ENCODE data around the gene PQBP1. TPM values are rescaled to one million over a fixed set of nuclear protein-coding genes. Genes with fewer than 3 reads are reported as not detected.

Gene PQBP1
- total RNA-seq (89.5 and 89.9 TPM in 2 replicates), polyA plus RNA-seq (128 and 138 TPM in 2 replicates), polyA minus RNA-seq (49.3 and 49.7 TPM in 2 replicates)
- 79.1 TPM for total RNA-seq (2013)

- Histone ChIP-seq H2AFZ (ENCODE audit: insufficient read depth, low read depth, low read length, poor library complexity, severe bottlenecking) (peak within 1 kb of the TSS; percentile 74), H3K79me2 (ENCODE audit: control insufficient read depth, insufficient read depth, low read length) (peaks cover 31% of the 10 kb centered on the region), H3K4me3 (ENCODE audit: control extremely low read depth in 1 of 5, extremely low read depth in 1 of 5, insufficient read depth in 1 of 5, low read depth in 2 of 5, low read length in 4 of 5) (peak within 1 kb of the TSS; percentile 81 to 91 (median 86)), H3K4me1 (ENCODE audit: control insufficient read depth in 2 of 2, insufficient read depth in 2 of 2, low read length in 2 of 2) (peaks cover 12 to 20% of the 10 kb centered on the region in 2 donors), H3K9me3 (ENCODE audit: control extremely low read depth in 1 of 3, control insufficient read depth in 2 of 3, insufficient read depth in 1 of 3, low read length in 2 of 3) (no peaks in the 10 kb centered on the region), H3K4me2 (replicated peaks; ENCODE audit: low read depth, low read length, poor library complexity, severe bottlenecking) (peak within 1 kb of the TSS; percentile 80), H3K27ac (ENCODE audit: low read length in 2 of 2) (peak within 1 kb of the TSS; percentile 93 to 94), H3K36me3 (replicated peaks in 1 of 2; ENCODE audit: control extremely low read depth in 1 of 2, control insufficient read depth in 1 of 2, extremely low read depth in 1 of 2, insufficient read depth in 2 of 2, low read length in 1 of 2) (peaks cover 2 to 16% of the 10 kb centered on the region in 2 experiments), H3K9ac (ENCODE audit: low read length) (peak within 1 kb of the TSS; percentile 93), H3K27me3 (replicated peaks in 1 of 4; ENCODE audit: control extremely low read depth in 1 of 4, control insufficient read depth in 3 of 4, insufficient read depth in 4 of 4, low read length in 3 of 4) (no peaks in the 10 kb centered on the region), H4K20me1 (ENCODE audit: control insufficient read depth, insufficient read depth, low read length, poor library complexity, severe bottlenecking) (peaks cover 8% of the 10 kb centered on the region)
- Mint-ChIP-seq H3K9me3 (ENCODE audit: insufficient read depth) (no peaks in the 10 kb centered on the region), H3K27me3 (no peaks in the 10 kb centered on the region), H3K4me3 (peak within 1 kb of the TSS; percentile 89), H3K27ac (peak within 1 kb of the TSS; percentile 94), H3K4me1 (peaks cover 22% of the 10 kb centered on the region)
- TF ChIP-seq EZH2 (IDR thresholded peaks at IDR 0.05; ENCODE audit: borderline replicate concordance, insufficient read depth, low read depth, low read length, poor library complexity, severe bottlenecking) (no peak), CTCF (IDR thresholded peaks at IDR 0.05) (no peak)
- intact Hi-C loops (cut with micrococcal nuclease), result loop anchor here (1.0 to 10.0 kb wide), 5 partner anchors 14 to 1063 kb away; partner anchors contain the start of genes SLC35A2 and ZNF81
- CTCF ChIA-PET, result interaction anchor here (0.8 to 1.3 kb wide), 5 partner anchors 18 to 249 kb away, joined by 3 to 9 read pairs (median 5); no protein-coding TSS in a partner anchor
- ATAC-seq (ENCODE audit: low read depth) (peak; percentile 88), DNase-seq (peak; percentile 95)
- POLR2A ChIA-PET, result interaction anchor here (0.6 to 1.7 kb wide), 11 partner anchors 9 to 358 kb away, joined by 3 to 15 read pairs (median 4); partner anchors contain the start of genes GRIPAP1, HDAC6, OTUD5 and PIM2
- under 1% methylated on average over 39 of the region's 49 CpGs for WGBS (ENCODE audit: insufficient coverage)
Measured at GRCh38 chrX:48897625-48898306, at the start of gene PQBP1, which contains the start of gene TIMM17B. PQBP1 (plus strand) TSS chrX:48897930; CDS start chrX:48898510, 580 bp downstream. TIMM17B (minus strand) TSS chrX:48897768; CDS start chrX:48897749, 19 bp downstream.

GRCh38 chrX:48848847-48849246 is 48.9 kb upstream of the PQBP1 start:
- Histone ChIP-seq H3K9ac (ENCODE audit: low read length) (no peak overlapping the region), H3K36me3 (replicated peaks in 1 of 2; ENCODE audit: control extremely low read depth in 1 of 2, control insufficient read depth in 1 of 2, extremely low read depth in 1 of 2, insufficient read depth in 2 of 2, low read length in 1 of 2) (no peaks in the 10 kb centered on the region), H3K27me3 (replicated peaks in 1 of 4; ENCODE audit: control extremely low read depth in 1 of 4, control insufficient read depth in 3 of 4, insufficient read depth in 4 of 4, low read length in 3 of 4) (no peaks in the 10 kb centered on the region), H4K20me1 (ENCODE audit: control insufficient read depth, insufficient read depth, low read length, poor library complexity, severe bottlenecking) (no peaks in the 10 kb centered on the region), H3K9me3 (ENCODE audit: control extremely low read depth in 1 of 3, control insufficient read depth in 2 of 3, insufficient read depth in 1 of 3, low read length in 2 of 3) (no peaks in the 10 kb centered on the region), H3K4me2 (replicated peaks; ENCODE audit: low read depth, low read length, poor library complexity, severe bottlenecking) (no peak overlapping the region), H3K4me1 (ENCODE audit: control insufficient read depth in 2 of 2, insufficient read depth in 2 of 2, low read length in 2 of 2) (no peaks in the 10 kb centered on the region), H3K4me3 (ENCODE audit: control extremely low read depth in 1 of 5, extremely low read depth in 1 of 5, insufficient read depth in 1 of 5, low read depth in 2 of 5, low read length in 4 of 5) (no peak overlapping the region), H2AFZ (ENCODE audit: insufficient read depth, low read depth, low read length, poor library complexity, severe bottlenecking) (no peak overlapping the region), H3K79me2 (ENCODE audit: control insufficient read depth, insufficient read depth, low read length) (no peaks in the 10 kb centered on the region), H3K27ac (ENCODE audit: low read length in 2 of 2) (no peak overlapping the region)
- H3K27ac Mint-ChIP-seq, result no peak overlapping the region
- peaks cover 5% of the 10 kb centered on the region for H3K27me3 Mint-ChIP-seq
- DNase-seq, result no peak
- no peaks in the 10 kb centered on the region for H3K9me3 Mint-ChIP-seq (ENCODE audit: insufficient read depth)
- ATAC-seq (ENCODE audit: low read depth), result no peak
- intact Hi-C loops (cut with micrococcal nuclease), result no loop called here
- TF ChIP-seq EZH2 (IDR thresholded peaks at IDR 0.05; ENCODE audit: borderline replicate concordance, insufficient read depth, low read depth, low read length, poor library complexity, severe bottlenecking) (no peak), CTCF (IDR thresholded peaks at IDR 0.05) (no peak)
- WGBS (ENCODE audit: insufficient coverage), result no CpG with 5 or more reads among the region's 1 CpG
- H3K4me3 Mint-ChIP-seq, result no peak overlapping the region
- CTCF ChIA-PET, result no interaction called here
- no peaks in the 10 kb centered on the region for H3K4me1 Mint-ChIP-seq
- POLR2A ChIA-PET, result no interaction called here
